ENCODE results near the gene KIAA1755.

KIAA1755 gene

DNA sequence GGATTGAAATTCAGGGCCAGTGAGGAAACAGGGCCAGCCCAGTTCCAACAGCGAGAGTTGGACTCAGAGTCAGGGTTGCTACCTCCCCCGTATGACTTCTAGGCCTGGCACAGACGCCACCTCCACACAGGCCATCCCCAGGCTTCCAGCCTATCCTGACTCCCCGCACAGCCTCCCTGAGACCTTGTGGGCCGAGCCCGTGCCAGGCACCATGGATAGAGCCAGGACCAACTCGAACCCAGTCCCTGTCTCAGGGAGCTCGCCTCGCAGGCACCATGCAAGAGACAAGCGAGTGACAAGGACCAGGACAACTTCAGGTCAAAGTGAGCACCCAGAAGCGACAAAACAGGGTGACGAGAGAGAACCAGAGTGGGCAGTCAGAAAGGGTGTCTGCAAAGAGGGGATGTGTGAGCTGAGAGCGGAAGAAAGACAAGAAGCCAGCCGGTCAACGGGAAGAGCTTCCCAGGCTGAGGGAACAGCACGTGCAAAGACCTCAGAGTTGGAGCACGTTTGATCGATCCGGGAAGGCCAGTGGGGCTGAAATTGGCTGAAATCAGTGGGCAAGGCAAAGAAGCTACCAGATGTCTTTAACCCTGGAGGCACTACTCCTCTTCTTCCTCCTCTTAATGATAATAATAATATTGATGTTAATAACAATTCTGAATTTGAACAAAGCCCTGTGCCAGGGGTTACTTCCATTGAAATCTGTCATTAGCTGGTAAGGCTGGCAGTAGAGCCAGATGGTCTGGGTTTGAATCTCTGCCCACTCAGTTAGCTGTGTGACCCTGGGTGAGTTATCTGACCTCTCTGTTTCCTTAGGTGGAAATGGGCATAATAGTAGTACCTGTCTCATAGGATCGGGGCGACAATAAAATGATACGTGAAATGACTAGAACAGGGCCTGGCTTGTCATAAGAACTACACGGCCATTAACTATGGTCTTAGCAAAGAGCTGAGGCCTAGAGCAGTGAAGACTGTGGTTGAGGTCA lies 45.0 kb downstream of the KIAA1755 start:
- no peaks in the 10 kb centered on the region for H3K4me1 ChIP-seq
- no peaks in the 10 kb centered on the region for H3K27me3 ChIP-seq (ENCODE audit: control insufficient read depth, insufficient read depth, low read length)
- no peak overlapping the region for H3K27ac ChIP-seq
- no peaks in the 10 kb centered on the region for H3K9me3 ChIP-seq (ENCODE audit: control insufficient read depth, low read length)
- no peak overlapping the region for H3K4me3 ChIP-seq (ENCODE audit: low read depth, low read length)
- H3K4me2 ChIP-seq (ENCODE audit: low read length) = no peak overlapping the region
- no peak overlapping the region for H3K9ac ChIP-seq
- no peak overlapping the region for H2AFZ ChIP-seq
- TF ChIP-seq, protein P1, sequence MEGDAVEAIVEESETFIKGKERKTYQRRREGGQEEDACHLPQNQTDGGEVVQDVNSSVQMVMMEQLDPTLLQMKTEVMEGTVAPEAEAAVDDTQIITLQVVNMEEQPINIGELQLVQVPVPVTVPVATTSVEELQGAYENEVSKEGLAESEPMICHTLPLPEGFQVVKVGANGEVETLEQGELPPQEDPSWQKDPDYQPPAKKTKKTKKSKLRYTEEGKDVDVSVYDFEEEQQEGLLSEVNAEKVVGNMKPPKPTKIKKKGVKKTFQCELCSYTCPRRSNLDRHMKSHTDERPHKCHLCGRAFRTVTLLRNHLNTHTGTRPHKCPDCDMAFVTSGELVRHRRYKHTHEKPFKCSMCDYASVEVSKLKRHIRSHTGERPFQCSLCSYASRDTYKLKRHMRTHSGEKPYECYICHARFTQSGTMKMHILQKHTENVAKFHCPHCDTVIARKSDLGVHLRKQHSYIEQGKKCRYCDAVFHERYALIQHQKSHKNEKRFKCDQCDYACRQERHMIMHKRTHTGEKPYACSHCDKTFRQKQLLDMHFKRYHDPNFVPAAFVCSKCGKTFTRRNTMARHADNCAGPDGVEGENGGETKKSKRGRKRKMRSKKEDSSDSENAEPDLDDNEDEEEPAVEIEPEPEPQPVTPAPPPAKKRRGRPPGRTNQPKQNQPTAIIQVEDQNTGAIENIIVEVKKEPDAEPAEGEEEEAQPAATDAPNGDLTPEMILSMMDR (IDR thresholded peaks at IDR 0.05) = no peak
- no peaks in the 10 kb centered on the region for H3K79me2 ChIP-seq
- no peaks in the 10 kb centered on the region for H3K36me3 ChIP-seq (ENCODE audit: control insufficient read depth, insufficient read depth, low read length)

DNA sequence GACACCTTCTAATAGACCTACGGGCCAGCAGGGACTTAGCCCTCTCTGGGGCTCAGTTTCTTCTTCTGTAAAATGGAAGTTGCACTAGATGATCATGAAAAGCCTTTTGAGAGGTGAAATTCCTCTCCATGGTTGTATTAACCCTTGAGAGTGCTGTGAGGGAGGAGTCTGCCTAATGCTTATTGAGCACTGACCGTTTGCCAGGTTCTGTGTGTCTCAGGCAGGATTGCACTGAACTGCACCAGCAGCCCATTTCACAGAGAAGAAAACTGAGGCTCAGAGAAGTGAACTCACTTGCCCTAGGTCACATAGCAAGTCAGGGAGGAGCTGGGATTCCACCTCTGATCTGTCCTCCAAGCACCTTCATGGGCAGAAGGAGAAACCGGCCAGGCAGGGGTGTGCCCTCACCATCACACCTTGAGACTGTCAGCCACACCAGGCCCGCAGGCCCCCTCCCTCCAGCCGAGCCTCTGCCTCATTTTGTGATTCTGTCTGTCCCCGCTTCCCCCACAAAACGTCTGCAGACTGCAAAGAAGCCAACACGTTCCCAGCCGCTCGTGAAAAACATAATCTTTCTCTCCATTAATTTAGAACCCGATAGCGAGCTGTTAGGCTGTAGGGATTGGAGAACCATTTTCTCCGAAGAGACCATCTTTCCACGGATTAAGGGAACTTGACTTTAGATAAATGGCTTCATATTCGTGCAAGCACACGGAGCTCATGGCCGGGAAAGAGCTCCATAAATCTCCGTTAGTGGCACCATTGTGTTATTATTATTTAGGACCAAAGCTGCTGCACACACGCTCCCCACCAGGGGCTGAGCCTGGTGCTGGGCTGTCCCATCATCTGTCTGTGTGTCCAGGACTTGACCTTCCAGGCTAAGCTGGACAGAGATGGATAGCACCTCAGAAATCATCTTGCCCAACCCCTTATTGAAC lies 46.0 kb downstream of the KIAA1755 start:
- H3K4me2 ChIP-seq (ENCODE audit: low read length) = no peak overlapping the region
- H3K9ac ChIP-seq = no peak overlapping the region
- no peaks in the 10 kb centered on the region for H3K36me3 ChIP-seq (ENCODE audit: control insufficient read depth, insufficient read depth, low read length)
- no peak overlapping the region for H2AFZ ChIP-seq
- no peaks in the 10 kb centered on the region for H3K4me1 ChIP-seq
- no peak overlapping the region for H3K27ac ChIP-seq
- H3K4me3 ChIP-seq (ENCODE audit: low read depth, low read length) = no peak overlapping the region
- no peaks in the 10 kb centered on the region for H3K9me3 ChIP-seq (ENCODE audit: control insufficient read depth, low read length)
- no peaks in the 10 kb centered on the region for H3K27me3 ChIP-seq (ENCODE audit: control insufficient read depth, insufficient read depth, low read length)
- H3K79me2 ChIP-seq = no peaks in the 10 kb centered on the region
- TF ChIP-seq, protein P1 (IDR thresholded peaks at IDR 0.05) = no peak

DNA sequence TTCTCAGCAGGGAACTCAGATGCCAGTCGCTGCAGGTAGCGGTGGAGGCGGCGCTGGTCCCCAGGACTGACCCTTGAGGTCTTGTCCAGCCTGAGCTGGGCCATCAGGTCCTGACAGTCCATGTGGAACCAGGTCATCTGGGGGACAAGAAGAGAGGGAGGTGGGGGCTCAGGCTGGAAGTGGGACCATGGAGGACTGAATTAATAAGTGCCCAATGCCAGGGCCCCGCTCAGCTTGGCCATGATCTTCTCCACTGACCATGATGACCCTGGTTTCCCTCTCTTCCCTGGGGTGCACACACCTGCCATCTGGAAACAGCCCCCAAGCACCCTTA lies 47.0 kb downstream of the KIAA1755 start:
- TF ChIP-seq, protein P1 (IDR thresholded peaks at IDR 0.05) = no peak
- Histone ChIP-seq H3K9ac (no peak overlapping the region), H3K4me2 (ENCODE audit: low read length) (no peak overlapping the region), H3K27ac (no peak overlapping the region), H2AFZ (no peak overlapping the region), H3K4me1 (no peaks in the 10 kb centered on the region), H3K79me2 (no peaks in the 10 kb centered on the region), H3K9me3 (ENCODE audit: control insufficient read depth, low read length) (no peaks in the 10 kb centered on the region), H3K36me3 (ENCODE audit: control insufficient read depth, insufficient read depth, low read length) (no peaks in the 10 kb centered on the region), H3K27me3 (ENCODE audit: control insufficient read depth, insufficient read depth, low read length) (no peaks in the 10 kb centered on the region), H3K4me3 (ENCODE audit: low read depth, low read length) (no peak overlapping the region)

DNA sequence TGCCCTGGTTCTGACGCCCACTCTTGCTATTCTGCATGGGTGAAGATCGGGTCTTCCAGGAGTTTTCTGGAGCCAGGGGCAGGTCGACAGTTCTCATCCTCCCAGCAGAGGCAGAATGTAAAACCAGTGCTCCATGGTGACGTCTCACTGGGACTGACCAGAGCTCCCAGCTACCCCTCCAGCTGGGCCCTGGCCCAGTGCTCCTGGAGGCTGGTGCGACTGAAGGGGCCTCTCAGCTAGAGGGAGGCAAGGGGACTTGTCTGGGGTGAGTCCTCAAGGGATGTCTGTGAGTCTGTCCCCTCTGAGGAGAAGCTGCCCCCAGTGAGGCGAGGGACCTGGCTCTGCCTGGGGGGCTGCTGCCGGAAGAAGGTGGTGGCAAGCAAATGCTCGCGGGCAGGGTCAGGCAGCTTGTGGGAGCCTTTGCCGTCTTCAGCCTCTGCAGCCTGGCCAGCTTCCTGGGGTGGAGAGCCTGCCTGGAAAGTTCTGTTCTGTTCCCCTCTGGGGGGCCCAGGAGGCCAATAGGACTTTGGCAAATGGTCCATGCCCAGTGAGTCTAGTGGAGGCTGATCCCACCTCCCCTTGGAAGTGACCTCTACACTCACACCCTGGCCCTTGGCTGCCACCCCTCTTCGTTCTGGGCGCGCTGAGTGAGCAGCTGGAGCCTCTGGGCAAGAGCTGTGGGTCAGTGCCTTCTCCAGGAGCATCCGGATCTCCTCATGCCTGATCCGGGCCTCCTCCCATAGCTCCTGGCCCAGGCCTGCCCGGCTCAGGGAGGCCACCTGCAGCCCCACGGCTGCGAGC lies 47.5 kb downstream of the KIAA1755 start:
- Histone ChIP-seq H3K4me3 (ENCODE audit: low read depth, low read length) (no peak overlapping the region), H2AFZ (no peak overlapping the region), H3K27me3 (ENCODE audit: control insufficient read depth, insufficient read depth, low read length) (no peaks in the 10 kb centered on the region), H3K27ac (no peak overlapping the region), H3K36me3 (ENCODE audit: control insufficient read depth, insufficient read depth, low read length) (no peaks in the 10 kb centered on the region), H3K79me2 (no peaks in the 10 kb centered on the region), H3K9me3 (ENCODE audit: control insufficient read depth, low read length) (no peaks in the 10 kb centered on the region), H3K4me2 (ENCODE audit: low read length) (no peak overlapping the region), H3K4me1 (no peaks in the 10 kb centered on the region), H3K9ac (no peak overlapping the region)
- TF ChIP-seq, protein P1 (IDR thresholded peaks at IDR 0.05) = no peak
